IPS DF 6.9 (cell line): ENCODE measurements around the gene MEGF11.
"Not testable (repeated sequence)": the region's sequence is repeated elsewhere in the genome, so short reads cannot be mapped to it uniquely, and the experiment has no call there.

ENCODE experiments used
- DNase-seq: peaks from one replicate; pipeline ENCODE4 v3.0.0-alpha.2; 2013; ENCODE audit warnings: low read depth, low spot score
- H3K27ac ChIP-seq: one replicate; pipeline ENCODE4 v1.5.1; 2013; ENCODE audit warnings: low read length, control low read depth
- H3K27me3 ChIP-seq: 2 replicates; pipeline ENCODE4 v1.6.1; 2013; ENCODE audit warnings: mild to moderate bottlenecking, low read length; ENCODE audit not compliant: control insufficient read depth, insufficient read depth
- H3K36me3 ChIP-seq: 2 replicates; pipeline ENCODE4 v1.6.1; 2013; ENCODE audit warnings: low read length; ENCODE audit not compliant: control insufficient read depth, insufficient read depth
- H3K4me1 ChIP-seq: 2 replicates; pipeline ENCODE4 v1.6.1; 2013; ENCODE audit warnings: low read length; ENCODE audit not compliant: control insufficient read depth, insufficient read depth
- H3K4me3 ChIP-seq: 2 replicates; pipeline ENCODE4 v1.5.1; 2013; ENCODE audit warnings: mild to moderate bottlenecking, low read length
- H3K9me3 ChIP-seq: 2 replicates; pipeline ENCODE4 v1.6.1; 2013; ENCODE audit warnings: low read length, inconsistent platforms; ENCODE audit not compliant: control insufficient read depth, insufficient read depth
- WGBS: extraction: QIAGEN DNeasy Blood & Tissue Kit; methylation state at CpG from one replicate; pipeline ENCODE4 v1.1.7; 2013; ENCODE audit warnings: mixed read lengths, missing lambda C conversion rate; ENCODE audit not compliant: insufficient read length, insufficient coverage; 5-methylcytosine and 5-hydroxymethylcytosine counted together

The MEGF11 gene

DNA sequence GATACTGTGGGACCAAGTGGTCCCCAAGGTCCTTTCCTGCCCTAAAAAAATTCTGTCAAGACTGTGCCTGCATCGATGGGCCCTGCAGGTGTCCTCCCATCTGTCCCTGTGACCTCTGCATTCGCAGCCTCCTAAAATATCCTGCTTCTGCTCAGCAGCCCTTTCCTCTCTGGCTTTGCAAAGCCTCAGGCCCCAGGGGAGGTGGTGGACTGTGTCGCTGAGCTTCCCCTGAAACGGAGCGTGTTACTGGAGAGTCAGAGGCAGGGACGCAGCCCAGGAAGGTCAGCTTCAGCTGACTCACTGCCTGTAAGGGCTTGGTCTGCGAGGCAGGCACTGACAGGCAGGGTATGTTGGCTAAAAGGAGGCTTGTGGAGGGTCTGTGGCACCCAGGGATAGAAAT lies 274.2 kb downstream of the MEGF11 start:
- no CpG with 5 or more reads among the region's 7 CpGs for WGBS
- Histone ChIP-seq H3K36me3 (no peaks in the 10 kb centered on the region), H3K9me3 (no peaks in the 10 kb centered on the region), H3K27me3 (no peaks in the 10 kb centered on the region), H3K4me1 (peaks cover 3% of the 10 kb centered on the region; the same call in 1 of the 2 replicates), H3K4me3 (no peak overlapping the region), H3K27ac (no peak overlapping the region)
- DNase-seq: no peak

- Histone ChIP-seq H3K9me3 (no peaks in the 10 kb centered on the region), H3K36me3 (no peaks in the 10 kb centered on the region), H3K4me3 (no peak overlapping the region), H3K27me3 (no peaks in the 10 kb centered on the region), H3K4me1 (peaks cover 5% of the 10 kb centered on the region; the same call in 1 of the 2 replicates), H3K27ac (no peak overlapping the region)
- no CpG with 5 or more reads among the region's 1 CpG for WGBS
- DNase-seq: no peak
These were observed 275.4 kb downstream of the MEGF11 start for GRCh38 chr15:65978110-65978509.

DNA sequence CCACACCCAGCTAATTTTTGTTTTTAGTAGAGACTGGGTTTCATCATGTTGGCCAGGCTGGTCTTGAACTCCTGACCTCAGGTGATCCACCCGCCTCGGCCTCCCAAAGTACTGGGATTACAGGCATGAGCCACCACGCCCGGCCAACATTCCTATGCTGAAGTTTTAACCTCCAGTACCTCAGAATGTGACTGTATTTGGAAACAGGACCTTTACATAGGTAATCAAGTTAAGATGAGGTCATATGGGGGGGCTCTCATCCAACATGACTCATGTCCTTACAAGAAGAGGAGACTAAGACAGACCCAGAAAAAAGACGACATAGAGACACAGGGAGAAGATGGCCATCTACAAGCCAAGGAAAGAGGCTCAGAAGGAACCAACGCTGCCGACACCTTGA lies 277.4 kb downstream of the MEGF11 start:
- H3K4me3 ChIP-seq, H3K36me3 ChIP-seq, H3K27ac ChIP-seq, H3K27me3 ChIP-seq, DNase-seq, H3K9me3 ChIP-seq, H3K4me1 ChIP-seq: not testable (repeated sequence)
- WGBS: no CpG with 5 or more reads among the region's 7 CpGs

DNA sequence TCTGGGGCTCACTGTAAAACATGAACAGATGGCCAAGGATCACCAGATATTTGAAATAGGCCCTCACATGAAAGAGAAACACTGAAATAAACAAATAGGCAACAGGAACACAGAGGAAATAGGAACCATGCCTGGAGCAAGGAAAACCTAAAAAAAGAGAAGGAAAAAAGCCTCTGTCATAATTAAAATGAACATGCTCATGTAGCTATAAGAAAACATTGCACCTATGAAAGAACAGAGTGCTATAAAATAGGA lies 281.9 kb downstream of the MEGF11 start:
- Histone ChIP-seq H3K36me3 (no peaks in the 10 kb centered on the region), H3K27ac (no peak overlapping the region), H3K27me3 (no peaks in the 10 kb centered on the region), H3K4me1 (0 out of 2 replicates have a peak, but pooled peaks cover 1% of the 10 kb centered on the region), H3K4me3 (no peak overlapping the region), H3K9me3 (no peaks in the 10 kb centered on the region)
- DNase-seq: no peak

GRCh38 chr15:65970937-65971740 lies 282.4 kb downstream of the MEGF11 start:
- no CpG with 5 or more reads among the region's 8 CpGs for WGBS
- H3K4me1 ChIP-seq: 0 out of 2 replicates have a peak, but pooled peaks cover 1% of the 10 kb centered on the region
- no peaks in the 10 kb centered on the region for H3K36me3 ChIP-seq
- H3K9me3 ChIP-seq: no peaks in the 10 kb centered on the region
- DNase-seq: no peak
- no peaks in the 10 kb centered on the region for H3K27me3 ChIP-seq
- H3K4me3 ChIP-seq: no peak overlapping the region
- H3K27ac ChIP-seq: no peak overlapping the region

- no peaks in the 10 kb centered on the region for H3K27me3 ChIP-seq
- DNase-seq: no peak
- H3K4me1 ChIP-seq: peaks cover 1% of the 10 kb centered on the region; the same call in 1 of the 2 replicates
- no CpG with 5 or more reads among the region's 7 CpGs for WGBS
- H3K4me3 ChIP-seq: no peak overlapping the region
- no peak overlapping the region for H3K27ac ChIP-seq
- no peaks in the 10 kb centered on the region for H3K9me3 ChIP-seq
- H3K36me3 ChIP-seq: no peaks in the 10 kb centered on the region
These were observed 283.4 kb downstream of the MEGF11 start for GRCh38 chr15:65969865-65970816.

GRCh38 chr15:65968511-65968910 lies 285.0 kb downstream of the MEGF11 start:
- Histone ChIP-seq H3K27me3 (no peaks in the 10 kb centered on the region), H3K36me3 (no peaks in the 10 kb centered on the region), H3K9me3 (no peaks in the 10 kb centered on the region), H3K4me1 (peaks cover 6% of the 10 kb centered on the region; the same call in 1 of the 2 replicates), H3K4me3 (no peak overlapping the region), H3K27ac (no peak overlapping the region)
- 100% methylated on average over 1 of the region's 5 CpGs for WGBS
- no peak for DNase-seq

GRCh38 chr15:65964792-65965433 lies 288.6 kb downstream of the MEGF11 start:
- no peaks in the 10 kb centered on the region for H3K36me3 ChIP-seq
- H3K27me3 ChIP-seq: no peaks in the 10 kb centered on the region
- peaks cover 6% of the 10 kb centered on the region; the same call in 1 of the 2 replicates for H3K4me1 ChIP-seq
- DNase-seq: no peak
- no CpG with 5 or more reads among the region's 14 CpGs for WGBS
- H3K27ac ChIP-seq: no peak overlapping the region
- H3K9me3 ChIP-seq: no peaks in the 10 kb centered on the region
- no peak overlapping the region for H3K4me3 ChIP-seq

- peaks cover 6% of the 10 kb centered on the region; the same call in 1 of the 2 replicates for H3K4me1 ChIP-seq
These were observed 289.6 kb downstream of the MEGF11 start for GRCh38 chr15:65963911-65964482.

DNA sequence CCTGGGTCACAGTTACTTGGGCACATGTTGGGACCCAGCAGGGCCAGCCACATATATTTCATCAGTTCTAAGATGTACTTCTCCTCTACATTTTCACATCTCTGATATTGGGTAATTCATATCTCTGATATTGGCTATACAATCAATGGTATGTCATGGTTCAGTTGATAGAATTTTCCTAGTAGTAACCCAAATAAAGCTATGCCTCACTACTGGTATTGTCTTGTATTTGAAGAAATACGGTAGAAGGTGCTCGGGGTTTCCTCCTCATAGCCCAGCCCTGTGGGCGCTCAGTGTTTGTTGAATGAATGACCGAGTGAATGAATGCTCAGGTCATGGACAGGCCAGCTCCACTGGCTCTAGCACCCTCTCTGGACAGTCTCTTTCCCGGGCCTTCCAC lies 290.2 kb downstream of the MEGF11 start:
- H3K27ac ChIP-seq: no peak overlapping the region
- H3K4me1 ChIP-seq: peaks cover 6% of the 10 kb centered on the region; the same call in 1 of the 2 replicates
- no peak for DNase-seq
- no peak overlapping the region for H3K4me3 ChIP-seq
- WGBS: no CpG with 5 or more reads among the region's 5 CpGs
- no peaks in the 10 kb centered on the region for H3K9me3 ChIP-seq
- H3K36me3 ChIP-seq: no peaks in the 10 kb centered on the region
- no peaks in the 10 kb centered on the region for H3K27me3 ChIP-seq

More at GRCh38 chr15:65963911-65964482, 289.6 kb downstream of the MEGF11 start:
- Histone ChIP-seq H3K9me3 (no peaks in the 10 kb centered on the region), H3K27ac (no peak overlapping the region), H3K36me3 (no peaks in the 10 kb centered on the region), H3K27me3 (no peaks in the 10 kb centered on the region), H3K4me3 (no peak overlapping the region)
- WGBS: no CpG with 5 or more reads among the region's 13 CpGs
- no peak for DNase-seq
